Measurements from ENCODE around the gene NLGN1. TPM values are rescaled to one million over a fixed set of nuclear protein-coding genes. Genes with fewer than 3 reads are reported as not detected.
A peak's percentile ranks its signal among the peaks of the same experiment; 100 is the strongest.

Gene NLGN1
- total RNA-seq, 1 donor: 6.1 TPM

DNA sequence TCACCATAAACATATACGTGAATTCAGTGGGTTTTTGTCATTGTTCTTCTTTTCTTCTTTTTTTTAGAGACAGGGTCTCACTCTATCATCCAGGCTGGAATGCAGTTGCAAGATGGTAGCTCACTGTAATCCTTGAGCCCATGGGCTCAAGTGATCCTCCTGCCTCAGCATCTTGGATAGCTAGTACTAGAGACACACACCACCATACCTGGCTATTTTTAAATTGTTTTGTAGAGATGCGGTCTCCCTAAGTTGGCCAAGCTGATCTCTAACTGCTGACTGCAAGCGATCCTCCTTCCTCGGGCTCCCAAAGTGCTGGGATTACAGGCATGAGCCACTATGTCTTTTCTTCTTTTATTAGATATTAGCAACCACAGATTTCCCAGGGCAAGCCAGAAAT is 220.6 kb downstream of the NLGN1 start:
- no peak overlapping the region for H3K4me3 ChIP-seq (ENCODE audit: low read depth, low read length)
- TF ChIP-seq, protein P1, sequence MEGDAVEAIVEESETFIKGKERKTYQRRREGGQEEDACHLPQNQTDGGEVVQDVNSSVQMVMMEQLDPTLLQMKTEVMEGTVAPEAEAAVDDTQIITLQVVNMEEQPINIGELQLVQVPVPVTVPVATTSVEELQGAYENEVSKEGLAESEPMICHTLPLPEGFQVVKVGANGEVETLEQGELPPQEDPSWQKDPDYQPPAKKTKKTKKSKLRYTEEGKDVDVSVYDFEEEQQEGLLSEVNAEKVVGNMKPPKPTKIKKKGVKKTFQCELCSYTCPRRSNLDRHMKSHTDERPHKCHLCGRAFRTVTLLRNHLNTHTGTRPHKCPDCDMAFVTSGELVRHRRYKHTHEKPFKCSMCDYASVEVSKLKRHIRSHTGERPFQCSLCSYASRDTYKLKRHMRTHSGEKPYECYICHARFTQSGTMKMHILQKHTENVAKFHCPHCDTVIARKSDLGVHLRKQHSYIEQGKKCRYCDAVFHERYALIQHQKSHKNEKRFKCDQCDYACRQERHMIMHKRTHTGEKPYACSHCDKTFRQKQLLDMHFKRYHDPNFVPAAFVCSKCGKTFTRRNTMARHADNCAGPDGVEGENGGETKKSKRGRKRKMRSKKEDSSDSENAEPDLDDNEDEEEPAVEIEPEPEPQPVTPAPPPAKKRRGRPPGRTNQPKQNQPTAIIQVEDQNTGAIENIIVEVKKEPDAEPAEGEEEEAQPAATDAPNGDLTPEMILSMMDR (IDR thresholded peaks at IDR 0.05; ENCODE audit: insufficient read depth, low read length): no peak
- DNase-seq (ENCODE audit: low read depth): no peak

- TF ChIP-seq, protein P1 (IDR thresholded peaks at IDR 0.05; ENCODE audit: insufficient read depth, low read length): no peak
These were observed 221.2 kb downstream of the NLGN1 start for GRCh38 chr3:173618703-173619102.

GRCh38 chr3:173622166-173622565 is 224.6 kb downstream of the NLGN1 start:
- peak; percentile 1 for DNase-seq (ENCODE audit: low read depth)

More at GRCh38 chr3:173618703-173619102, 221.2 kb downstream of the NLGN1 start:
- H3K4me3 ChIP-seq (ENCODE audit: low read depth, low read length): no peak overlapping the region
- DNase-seq (ENCODE audit: low read depth): no peak

DNA sequence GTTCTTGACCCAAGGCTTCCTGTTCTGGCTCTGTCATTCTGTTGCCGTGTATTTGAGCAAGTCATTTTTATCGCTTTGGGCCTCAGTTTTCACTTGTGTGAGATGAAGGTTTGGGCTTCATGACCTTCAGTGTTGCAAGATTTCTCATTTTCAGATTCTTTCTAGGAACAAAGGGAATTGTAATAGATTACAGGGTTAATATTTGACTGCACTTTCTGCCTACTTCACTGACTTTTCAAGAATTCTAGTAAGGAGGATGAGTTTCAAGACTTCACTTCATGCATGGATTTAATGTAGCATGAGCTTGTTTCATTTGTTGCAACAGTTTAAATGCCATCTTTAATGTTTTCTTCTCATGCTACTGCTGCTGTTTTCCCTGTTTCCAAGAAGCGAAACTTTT is 226.5 kb downstream of the NLGN1 start:
- TF ChIP-seq, protein P1 (IDR thresholded peaks at IDR 0.05; ENCODE audit: insufficient read depth, low read length): no peak
- H3K4me3 ChIP-seq (ENCODE audit: low read depth, low read length): no peak overlapping the region
- no peak for DNase-seq (ENCODE audit: low read depth)

More at GRCh38 chr3:173622166-173622565, 224.6 kb downstream of the NLGN1 start:
- TF ChIP-seq, protein P1 (IDR thresholded peaks at IDR 0.05; ENCODE audit: insufficient read depth, low read length): no peak
- H3K4me3 ChIP-seq (ENCODE audit: low read depth, low read length): no peak overlapping the region

- no peak overlapping the region for H3K4me3 ChIP-seq (ENCODE audit: low read depth, low read length)
- TF ChIP-seq, protein P1 (IDR thresholded peaks at IDR 0.05; ENCODE audit: insufficient read depth, low read length): no peak
- DNase-seq (ENCODE audit: low read depth): no peak
These were observed 233.3 kb downstream of the NLGN1 start for GRCh38 chr3:173630849-173631248.

DNA sequence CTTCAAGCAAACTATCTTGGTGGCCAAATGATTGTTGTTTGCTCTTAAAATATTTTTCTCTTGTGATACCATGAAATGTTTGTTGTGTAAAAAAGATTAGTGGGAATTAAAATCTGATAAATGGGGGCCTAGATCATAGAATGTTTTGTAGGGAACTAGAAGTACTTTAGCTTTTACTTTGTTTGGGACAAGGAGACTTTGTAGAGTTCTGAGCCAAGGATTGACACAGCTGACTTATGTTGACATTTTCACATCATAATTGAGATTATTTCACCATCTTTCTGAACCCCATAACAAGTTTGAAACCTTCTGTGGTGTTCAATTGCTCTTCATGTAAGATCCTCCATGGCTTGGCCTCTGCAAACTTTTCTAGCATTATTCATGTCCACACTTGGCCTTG is 235.4 kb downstream of the NLGN1 start:
- DNase-seq (ENCODE audit: low read depth): no peak
- TF ChIP-seq, protein P1 (IDR thresholded peaks at IDR 0.05; ENCODE audit: insufficient read depth, low read length): no peak
- H3K4me3 ChIP-seq (ENCODE audit: low read depth, low read length): no peak overlapping the region

GRCh38 chr3:173635826-173636225 is 238.3 kb downstream of the NLGN1 start:
- DNase-seq (ENCODE audit: low read depth): no peak
- TF ChIP-seq, protein P1 (IDR thresholded peaks at IDR 0.05; ENCODE audit: insufficient read depth, low read length): no peak
- no peak overlapping the region for H3K4me3 ChIP-seq (ENCODE audit: low read depth, low read length)
